T follicular helper cell (primary cell): ENCODE results near the gene ANKRD33.
"Not testable (repeated sequence)": the region's sequence is repeated elsewhere in the genome, so short reads cannot be mapped to it uniquely, and the experiment has no call there.

Experiments used
- DNase-seq: peaks from one replicate; pipeline ENCODE4 v3.0.0-alpha.2; 2020; ENCODE audit warnings: low read depth

The ANKRD33 gene

GRCh38 chr12:51879102-51879501, 8.8 kb upstream of the ANKRD33 start:
- DNase-seq = no peak

- no peak for DNase-seq
These were observed 4.6 kb upstream of the ANKRD33 start for GRCh38 chr12:51883295-51883694.

GRCh38 chr12:51883998-51884675, 3.8 kb upstream of the ANKRD33 start:
- DNase-seq = no peak

- no peak for DNase-seq
These were observed 3.1 kb upstream of the ANKRD33 start for GRCh38 chr12:51884676-51885229.

GRCh38 chr12:51885294-51886020, 2.4 kb upstream of the ANKRD33 start:
- DNase-seq = not testable (repeated sequence)

GRCh38 chr12:51886021-51886710, 1.7 kb upstream of the ANKRD33 start:
- peak; percentile 21 for DNase-seq

- no peak for DNase-seq
These were observed 663 bp downstream of the ANKRD33 start for GRCh38 chr12:51888316-51889215.

GRCh38 chr12:51889216-51890132, 1.6 kb downstream of the ANKRD33 start:
- DNase-seq = no peak

GRCh38 chr12:51890133-51890464, 2.2 kb downstream of the ANKRD33 start:
- DNase-seq = no peak

- no peak for DNase-seq
These were observed 2.7 kb downstream of the ANKRD33 start for GRCh38 chr12:51890511-51891171.

GRCh38 chr12:51891843-51892242, 3.9 kb downstream of the ANKRD33 start:
- no peak for DNase-seq

- DNase-seq = no peak
These were observed 5.9 kb downstream of the ANKRD33 start for GRCh38 chr12:51893786-51894185.

- no peak for DNase-seq
These were observed 7.7 kb downstream of the ANKRD33 start for GRCh38 chr12:51895378-51896135.

- no peak for DNase-seq
These were observed 8.3 kb downstream of the ANKRD33 start for GRCh38 chr12:51896236-51896635.

- DNase-seq = no peak
These were observed 9.3 kb downstream of the ANKRD33 start for GRCh38 chr12:51897181-51897580.

GRCh38 chr12:51898506-51898905, 10.6 kb downstream of the ANKRD33 start:
- DNase-seq = no peak

- no peak for DNase-seq
These were observed 11.0 kb downstream of the ANKRD33 start for GRCh38 chr12:51898937-51899336.

GRCh38 chr12:51900323-51900889, 12.5 kb downstream of the ANKRD33 start:
- no peak for DNase-seq
